HG03439 (cell line): ENCODE results near the gene KDSR.

Source experiments
- ATAC-seq: cut with Tn5 transposase; IDR thresholded peaks from one replicate; pipeline ENCODE4 v1.9.1; 2021; ENCODE audit warnings: mild to moderate bottlenecking, moderate library complexity; ENCODE audit not compliant: unreplicated experiment

KDSR gene

GRCh38 chr18:63284827-63285733, 81.9 kb downstream of the KDSR start:
- peak; percentile 88 for ATAC-seq

- no peak for ATAC-seq
Observed at GRCh38 chr18:63284173-63284799, 82.7 kb downstream of the KDSR start.

- no peak for ATAC-seq
Observed at GRCh38 chr18:63283305-63284094, 83.5 kb downstream of the KDSR start.

- ATAC-seq, result no peak
Observed at GRCh38 chr18:63282793-63283192, 84.2 kb downstream of the KDSR start.
